IPS DF 4.7 (cell line): ENCODE data around the gene TRNAU1AP.
"Not testable (repeated sequence)": the region's sequence is repeated elsewhere in the genome, so short reads cannot be mapped to it uniquely, and the experiment has no call there.

Experiments
- DNase-seq: peaks from one replicate; pipeline ENCODE4 v3.0.0-alpha.2; 2013; ENCODE audit warnings: low spot score; ENCODE audit errors: extremely low read depth

The TRNAU1AP gene

GRCh38 chr1:28577052-28577678 is 24.3 kb downstream of the TRNAU1AP start:
- no peak for DNase-seq

GRCh38 chr1:28577738-28578536 is 25.1 kb downstream of the TRNAU1AP start:
- DNase-seq: no peak

- DNase-seq: no peak
These were observed 25.9 kb downstream of the TRNAU1AP start for GRCh38 chr1:28578696-28579218.

- DNase-seq: no peak
These were observed 26.5 kb downstream of the TRNAU1AP start for GRCh38 chr1:28579401-28579800.

- no peak for DNase-seq
These were observed 28.0 kb downstream of the TRNAU1AP start for GRCh38 chr1:28580722-28581530.

GRCh38 chr1:28581531-28582247 is 28.8 kb downstream of the TRNAU1AP start:
- no peak for DNase-seq

GRCh38 chr1:28582248-28582615 is 29.3 kb downstream of the TRNAU1AP start:
- no peak for DNase-seq

- DNase-seq: not testable (repeated sequence)
These were observed 33.9 kb downstream of the TRNAU1AP start for GRCh38 chr1:28586585-28587391.

GRCh38 chr1:28591708-28592320 is 38.9 kb downstream of the TRNAU1AP start, which contains the start of gene RAB42:
Gene RAB42, plus strand, starts transcription at chr1:28592265. Its CDS starts 247 bp downstream, at chr1:28592512.
- no peak for DNase-seq

GRCh38 chr1:28592321-28593071 is 39.6 kb downstream of the TRNAU1AP start:
- DNase-seq: no peak

- not testable (repeated sequence) for DNase-seq
These were observed 41.1 kb downstream of the TRNAU1AP start for GRCh38 chr1:28593988-28594356.

- DNase-seq: not testable (repeated sequence)
These were observed 42.0 kb downstream of the TRNAU1AP start for GRCh38 chr1:28594686-28595411.

- DNase-seq: no peak
These were observed 42.7 kb downstream of the TRNAU1AP start for GRCh38 chr1:28595412-28596191.

- DNase-seq: not testable (repeated sequence)
These were observed 43.4 kb downstream of the TRNAU1AP start for GRCh38 chr1:28596276-28596675.

GRCh38 chr1:28601696-28602095 is 48.8 kb downstream of the TRNAU1AP start:
- no peak for DNase-seq

GRCh38 chr1:28602536-28603439 is 49.9 kb downstream of the TRNAU1AP start:
- DNase-seq: no peak

GRCh38 chr1:28604411-28604810 is 51.5 kb downstream of the TRNAU1AP start:
- no peak for DNase-seq
